NCI-H82 treated with DMSO at 0.1 percent for 48 hours (cell line): ENCODE measurements around the gene PEF1.

Experiments used
- DNase-seq: peaks from one replicate; lab custom pipeline; 2025; ENCODE audit not compliant: unreplicated experiment; lab: John Stamatoyannopoulos, UW

The PEF1 gene

GRCh38 chr1:31644560-31645273, at the start of gene PEF1:
Gene PEF1 (minus strand): TSS chr1:31644876. CDS start chr1:31644864, 12 bp downstream.
- DNase-seq = peak; percentile 99

DNA sequence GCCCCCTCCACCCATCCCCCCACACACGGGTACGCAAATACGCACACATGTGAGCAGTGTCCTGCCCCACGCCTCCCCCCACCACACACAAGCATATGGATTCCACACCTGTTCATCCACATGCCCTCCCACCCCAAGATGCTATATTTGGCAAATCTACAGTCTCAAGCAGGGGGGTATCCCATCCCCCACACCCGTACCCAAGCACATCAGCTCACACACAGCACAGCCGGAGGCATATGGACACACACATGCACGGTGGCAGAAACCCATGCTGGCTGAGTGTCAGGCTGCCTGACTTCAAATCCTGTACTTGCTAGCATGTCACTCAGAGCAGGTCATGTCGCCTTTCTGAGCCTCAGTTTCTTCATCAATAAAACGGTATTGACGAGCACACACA, 48.6 kb upstream of the PEF1 start:
- no peak for DNase-seq

DNA sequence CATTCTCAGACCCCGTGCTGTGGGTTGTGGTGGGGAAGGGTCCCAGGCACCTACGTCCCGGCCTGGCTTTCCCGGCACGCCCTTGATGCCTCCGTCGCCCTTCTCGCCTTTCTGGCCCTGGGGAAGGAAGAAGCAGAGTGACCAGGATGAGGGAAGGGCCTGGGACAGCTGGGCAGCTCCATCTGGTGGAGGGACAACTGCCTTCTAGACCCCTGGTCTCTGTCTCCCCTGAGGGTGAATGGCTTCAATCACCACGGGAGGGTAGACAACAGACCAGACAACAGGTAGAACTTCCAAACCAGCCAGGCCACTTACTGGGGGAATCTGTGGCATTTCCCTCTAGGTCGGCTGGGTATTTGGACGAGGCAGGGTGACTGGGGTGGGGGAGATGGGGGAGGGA, 47.3 kb upstream of the PEF1 start:
- DNase-seq = no peak

- no peak for DNase-seq
These were observed 46.8 kb upstream of the PEF1 start for GRCh38 chr1:31691446-31691845.

DNA sequence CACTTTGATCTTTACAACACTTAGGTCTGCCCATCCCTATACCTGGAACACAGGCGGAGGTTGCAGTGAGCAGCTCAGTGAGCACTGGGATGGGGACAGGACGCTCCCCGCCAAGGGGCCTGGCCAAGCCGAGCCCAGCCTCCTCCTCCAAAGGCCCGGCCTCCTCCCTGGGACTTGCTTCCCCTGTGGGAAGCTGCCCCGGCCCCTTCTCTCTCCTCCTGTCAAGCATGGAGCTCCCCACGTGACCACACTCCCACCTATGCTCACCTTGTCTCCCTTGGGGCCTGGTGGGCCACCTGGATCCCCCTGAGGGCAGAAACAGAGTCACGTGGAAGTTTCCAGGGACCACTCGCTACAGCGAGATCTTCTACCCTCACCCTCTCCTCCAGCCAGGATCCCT, 46.2 kb upstream of the PEF1 start:
- DNase-seq = no peak

- DNase-seq = no peak
These were observed 45.2 kb upstream of the PEF1 start for GRCh38 chr1:31689854-31690253.

DNA sequence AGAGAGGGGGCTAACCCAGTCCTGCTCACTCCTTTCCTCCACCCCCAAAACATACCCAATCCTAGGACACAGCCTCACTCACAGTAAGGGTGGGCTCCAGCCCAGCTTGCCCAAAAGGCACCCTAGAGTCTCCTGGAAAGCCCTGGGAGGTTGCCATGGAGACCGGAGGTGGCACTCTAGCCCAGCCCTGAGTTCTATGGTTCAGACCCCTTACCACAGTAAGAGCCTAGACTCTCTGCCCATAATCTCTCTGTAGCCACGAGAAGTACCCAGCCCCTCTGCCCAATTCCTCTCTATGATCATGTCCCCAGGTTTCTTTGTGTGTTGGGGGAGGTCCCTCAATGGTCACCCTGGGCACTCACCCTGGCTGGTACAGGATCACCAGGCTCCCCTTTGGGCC, 44.7 kb upstream of the PEF1 start:
- no peak for DNase-seq

- DNase-seq = no peak
These were observed 43.7 kb upstream of the PEF1 start for GRCh38 chr1:31688233-31688918.

- no peak for DNase-seq
These were observed 42.9 kb upstream of the PEF1 start for GRCh38 chr1:31687601-31688000.

DNA sequence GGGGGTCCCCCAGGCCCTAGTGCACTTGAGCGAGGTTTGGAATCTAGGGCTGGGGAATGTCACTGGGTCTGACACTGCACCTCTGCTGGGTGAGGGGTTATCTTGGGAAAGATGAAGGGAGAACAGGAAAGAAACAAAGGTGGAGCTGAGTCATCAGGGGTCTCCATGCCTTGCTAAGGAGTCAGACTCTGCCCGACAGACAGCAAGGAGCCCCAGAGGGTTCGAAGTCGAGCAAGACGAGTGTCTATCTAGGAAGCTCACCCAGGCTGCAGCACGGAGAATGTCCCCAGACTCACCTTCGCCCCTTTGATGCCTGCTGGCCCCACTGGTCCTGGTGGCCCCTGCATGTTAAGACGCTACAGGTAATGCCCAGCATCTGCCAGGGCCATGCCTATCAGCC, 41.1 kb upstream of the PEF1 start:
- no peak for DNase-seq

- DNase-seq = no peak
These were observed 39.3 kb upstream of the PEF1 start for GRCh38 chr1:31683997-31684396.

DNA sequence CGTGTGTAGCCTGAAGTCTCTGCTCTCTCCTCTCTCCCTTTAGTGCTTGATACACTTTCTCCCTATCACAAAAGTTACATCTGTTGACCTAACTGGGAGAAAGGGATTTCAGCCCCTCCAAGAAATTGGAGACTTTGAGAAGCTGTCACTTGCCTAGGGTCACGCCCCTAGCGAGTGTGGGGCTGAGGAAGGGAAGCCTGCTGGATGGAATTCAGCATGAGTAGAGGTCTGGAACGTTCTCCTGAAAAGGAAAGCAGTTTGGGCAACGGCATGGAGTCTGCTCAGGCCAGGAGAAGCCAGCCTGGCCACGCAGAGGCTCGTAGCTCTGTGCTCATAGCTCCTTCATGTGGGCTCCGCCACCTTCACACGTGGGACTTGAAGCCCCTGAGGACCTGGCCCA, 36.7 kb upstream of the PEF1 start:
- DNase-seq = no peak

GRCh38 chr1:31679676-31680230, 35.1 kb upstream of the PEF1 start:
- DNase-seq = no peak

- no peak for DNase-seq
These were observed 34.4 kb upstream of the PEF1 start for GRCh38 chr1:31679091-31679490.

DNA sequence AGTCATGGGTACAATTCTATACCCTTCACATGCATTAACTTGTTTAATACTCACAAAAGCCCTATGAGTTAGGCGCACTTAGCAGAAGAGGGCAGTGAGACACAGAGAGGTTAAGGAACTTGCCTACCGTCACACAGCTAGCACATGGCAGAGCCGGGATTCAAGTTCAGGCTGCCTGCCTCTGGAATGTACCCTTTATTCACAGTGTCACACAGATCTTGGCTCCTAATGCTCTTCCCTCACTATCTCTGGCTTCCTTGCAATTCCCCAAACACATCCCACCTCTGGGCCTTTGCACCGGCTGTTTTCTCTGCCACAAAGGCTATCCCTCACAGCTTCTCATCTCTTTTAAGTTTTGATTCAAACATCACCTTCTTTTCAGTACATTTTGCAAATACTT, 34.0 kb upstream of the PEF1 start:
- no peak for DNase-seq

GRCh38 chr1:31677949-31678348, 33.3 kb upstream of the PEF1 start:
- no peak for DNase-seq

DNA sequence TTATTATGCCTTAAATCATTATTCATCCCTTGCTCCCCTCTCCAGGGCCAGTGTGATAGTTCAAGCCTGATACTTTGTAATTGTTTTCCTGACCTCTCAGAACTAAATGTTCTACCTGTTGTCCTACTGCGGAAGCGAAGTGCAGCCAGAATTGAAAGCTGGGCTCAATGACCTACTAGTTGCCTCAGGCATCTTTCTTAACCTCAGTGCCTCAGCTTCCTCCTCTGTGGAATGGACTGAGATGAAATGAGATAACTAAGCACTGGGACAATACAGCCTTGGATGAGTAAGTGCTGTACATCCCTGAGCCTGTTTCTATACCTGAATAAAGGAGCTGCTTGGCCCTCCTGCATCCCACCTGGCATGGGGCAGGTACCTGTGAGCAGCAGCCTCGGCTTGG, 32.7 kb upstream of the PEF1 start:
- DNase-seq = no peak

- no peak for DNase-seq
These were observed 31.1 kb upstream of the PEF1 start for GRCh38 chr1:31675756-31676155.

DNA sequence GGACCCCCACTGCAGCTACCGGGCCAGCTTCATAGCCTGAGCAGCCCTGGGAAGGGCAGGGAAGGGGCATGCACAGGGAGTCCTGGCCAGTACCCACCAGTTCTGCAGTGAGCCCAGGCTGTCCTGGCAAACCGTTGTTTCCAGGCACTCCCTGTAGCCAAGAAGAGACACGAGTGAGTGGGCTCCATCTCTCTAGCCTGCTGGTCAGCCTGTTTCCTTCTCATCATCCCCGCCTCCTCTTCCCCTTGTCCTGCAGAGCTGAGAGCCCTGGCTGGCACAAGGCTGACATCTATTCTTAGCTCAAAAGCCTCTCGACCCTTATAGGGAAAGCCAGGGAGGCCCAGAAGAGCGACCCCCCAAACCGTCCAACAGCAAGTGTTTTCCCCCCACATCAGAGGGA, 30.5 kb upstream of the PEF1 start:
- DNase-seq = no peak

- no peak for DNase-seq
These were observed 29.9 kb upstream of the PEF1 start for GRCh38 chr1:31674626-31675025.

DNA sequence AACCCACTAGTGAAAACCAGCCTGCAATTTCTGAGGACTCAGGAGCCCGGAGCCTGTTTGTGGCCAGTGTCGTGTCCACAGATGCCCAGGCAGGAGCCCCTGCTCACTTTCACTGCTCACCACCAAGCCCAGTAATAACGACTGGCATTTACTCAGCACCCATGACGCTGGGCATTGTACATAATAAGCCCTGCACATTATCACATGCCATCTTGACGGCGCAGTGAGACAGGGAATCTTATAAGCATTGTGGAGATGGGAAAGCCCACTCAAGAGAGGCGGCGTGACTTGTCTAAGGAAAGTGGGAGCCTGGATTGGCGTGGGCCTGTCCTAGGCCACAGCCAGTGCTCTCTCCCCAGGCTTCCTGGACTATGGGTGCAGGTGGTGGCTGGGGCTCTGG, 28.8 kb upstream of the PEF1 start:
- no peak for DNase-seq

DNA sequence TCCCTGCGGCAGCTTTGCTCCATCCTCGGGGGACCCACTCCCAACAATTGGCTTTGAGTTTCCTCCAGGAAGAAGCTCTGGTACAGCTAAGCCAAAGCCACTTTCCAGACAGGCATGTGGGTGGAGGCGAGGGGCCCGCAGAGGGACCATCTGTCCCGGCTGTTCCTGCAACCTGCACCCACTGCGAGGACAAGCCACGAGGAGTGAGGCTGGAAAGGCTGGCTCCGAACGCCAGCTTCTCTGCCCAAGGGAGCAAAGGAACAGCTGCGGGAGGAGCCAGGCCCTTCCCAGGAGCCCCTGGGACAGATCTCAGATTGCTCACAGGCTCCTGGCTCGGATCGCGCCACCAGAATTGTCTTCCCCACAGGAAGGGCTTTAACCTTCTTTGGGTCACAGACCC, 28.3 kb upstream of the PEF1 start:
- DNase-seq = peak; percentile 89
